Stomach (tissue), 9 donors: ENCODE results near the gene MYOC. TPM values are rescaled to one million over a fixed set of nuclear protein-coding genes. Genes with fewer than 3 reads are reported as not detected.

ENCODE experiments used
- DNase-seq, 2 donors: peaks; one replicate each; pipeline versions ENCODE4 v3.0.0 to v3.0.0-alpha.2; 2013 to 2019
- H3K27ac ChIP-seq, 5 donors: fragments of 200-600 bp in 4 of 5; sonication (generic) in 4 of 5; one replicate each; pipeline ENCODE4 v1.5.1; 2013 to 2019; ENCODE audit warnings: mild to moderate bottlenecking in 1 of 5, moderate library complexity in 1 of 5
- H3K27me3 ChIP-seq, 3 donors: fragments of 200-600 bp; sonication (generic); one replicate each; pipeline ENCODE4 v1.5.1; 2017 to 2019; ENCODE audit warnings: mixed run types in 1 of 3
- H3K36me3 ChIP-seq, 4 donors: fragments of 200-600 bp; sonication (generic); 1 replicate in 3 of 4; 2 replicates in 1 of 4; pipeline ENCODE4 v1.5.1; 2016 to 2019
- H3K4me1 ChIP-seq, 4 donors: fragments of 200-600 bp; sonication (generic); one replicate each; pipeline ENCODE4 v1.5.1; 2016 to 2019
- H3K4me3 ChIP-seq, 4 donors: fragments of 200-600 bp; sonication (generic) in 3 of 4; one replicate each; pipeline ENCODE4 v1.5.1; 2016 to 2019; ENCODE audit warnings: mild to moderate bottlenecking in 1 of 4
- H3K9me3 ChIP-seq, 4 donors: fragments of 200-600 bp; sonication (generic); one replicate each; pipeline ENCODE4 v1.5.1; 2016 to 2019
- CTCF ChIP-seq, 7 experiments: fragments of 450-650 bp in 4 of 7; fragments of 200-600 bp in 3 of 7; sonication (generic) in 3 of 7; IDR thresholded peaks; one replicate each; pipeline ENCODE4 v1.5.1; 2016 to 2019; ENCODE audit warnings: antibody characterized with exemption in 7 of 7, control low read depth in 2 of 7, mild to moderate bottlenecking in 1 of 7
- EP300 ChIP-seq: sonication (generic); formaldehyde crosslinking; IDR thresholded peaks from one replicate; pipeline ENCODE4 v1.6.1; 2017; ENCODE audit warnings: antibody characterized with exemption
- POLR2A ChIP-seq, 4 donors: fragments of 450-650 bp; IDR thresholded peaks; one replicate each; pipeline ENCODE4 v1.6.1; 2016; ENCODE audit warnings: antibody characterized with exemption in 4 of 4, control low read depth in 2 of 4, mild to moderate bottlenecking in 1 of 4, moderate library complexity in 1 of 4
- POLR2AphosphoS5 ChIP-seq, 3 donors: sonication (generic); formaldehyde crosslinking; IDR thresholded peaks; one replicate each; pipeline ENCODE4 v1.6.1; 2016; ENCODE audit warnings: antibody characterized with exemption in 3 of 3
- WGBS, 5 donors: extraction: QIAGEN DNeasy Blood & Tissue Kit in 3 of 5; methylation state at CpG; one replicate each; pipeline versions ENCODE4 v1.1.5 to v1.1.7; 2013 to 2018; 5-methylcytosine and 5-hydroxymethylcytosine counted together
- intact Hi-C: fragments of 100-400 bp; cut with DNase I; formaldehyde crosslinking; loops from one replicate; pipeline ENCODE4 v1.15.1; 2023; ENCODE audit warnings: low total_unique reads
- polyA plus RNA-seq, 3 donors: library from polyadenylated mRNA; stranded (reverse); fragments of 200-250 nt; gene quantifications; one replicate each; pipeline ENCODE4 v1.2.3, GENCODE V29; 2013
- total RNA-seq, 5 donors: library from RNA; depleted of rRNA; stranded (reverse); fragments of >200 nt; gene quantifications; one replicate each; pipeline versions ENCODE4 v1.1.0 to v1.2.3, GENCODE V29; 2014 to 2016
- donor health status: healthy with polysubstance abuse.
- donor health status: Bipolar disorder and iron deficiency.
- donor health status: healthy.

MYOC gene
- total and polyA plus RNA-seq, 8 donors: 0.25 to 83.9 (median 2.9) TPM; not detected in 1

DNA sequence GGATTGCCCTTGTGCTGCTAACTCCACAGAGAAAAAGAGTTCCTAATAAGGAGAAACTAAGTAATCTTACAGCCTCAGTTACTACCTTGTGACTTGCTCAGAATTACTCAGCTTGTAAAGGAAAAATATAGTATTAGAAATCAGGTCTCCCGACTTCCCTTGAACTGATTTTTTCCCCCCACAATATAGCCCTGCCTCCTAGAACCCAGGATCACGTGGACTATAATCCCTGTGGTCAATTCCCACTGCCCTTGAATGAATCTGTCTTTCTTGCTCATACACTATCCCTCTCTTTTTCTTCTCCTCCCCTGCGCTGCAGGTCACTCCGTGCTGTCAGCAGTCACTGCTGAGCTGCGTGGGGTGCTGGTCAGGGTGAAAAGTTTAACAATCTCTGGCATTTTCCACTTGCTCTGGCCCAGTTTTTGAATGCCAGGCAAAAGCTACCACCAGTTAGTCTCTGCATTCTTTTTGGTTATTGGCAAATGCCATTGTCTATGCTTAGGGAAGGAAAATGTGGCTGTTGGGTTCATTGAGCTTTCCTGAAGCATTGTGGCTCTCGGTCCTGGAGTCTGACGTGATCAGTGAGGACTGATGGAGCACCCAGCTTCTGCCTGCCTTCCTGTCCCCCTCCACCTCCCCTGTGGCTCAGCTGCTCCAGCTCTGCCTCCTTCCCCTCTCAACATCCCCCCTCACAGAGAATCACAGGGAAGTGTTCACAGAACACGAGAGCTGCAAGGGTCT is 1.9 kb upstream of the MYOC start:
- Histone ChIP-seq H3K4me3 (no peak overlapping the region), H3K36me3 (no peaks in the 10 kb centered on the region), H3K27ac (peak overlapping the region; percentile 33 to 82 (median 72)), H3K4me1 (peaks cover 0 to 42% (median 29%) of the 10 kb centered on the region in 4 donors), H3K27me3 (peaks cover 0 to 7% (median 0%) of the 10 kb centered on the region in 3 donors), H3K9me3 (no peaks in the 10 kb centered on the region)
- DNase-seq: peak in 1 of 2 donors; percentile 36
- 45 to 60% (median 56%) methylated on average over 8 of the region's 8 CpGs for WGBS, 5 donors
- intact Hi-C loops: no loop called here
- TF ChIP-seq EP300 (no peak), POLR2AphosphoS5 (IDR thresholded peaks at IDR 0.05) (no peak), POLR2A (IDR thresholded peaks at IDR 0.05) (no peak), CTCF (IDR thresholded peaks at IDR 0.05) (no peak)

DNA sequence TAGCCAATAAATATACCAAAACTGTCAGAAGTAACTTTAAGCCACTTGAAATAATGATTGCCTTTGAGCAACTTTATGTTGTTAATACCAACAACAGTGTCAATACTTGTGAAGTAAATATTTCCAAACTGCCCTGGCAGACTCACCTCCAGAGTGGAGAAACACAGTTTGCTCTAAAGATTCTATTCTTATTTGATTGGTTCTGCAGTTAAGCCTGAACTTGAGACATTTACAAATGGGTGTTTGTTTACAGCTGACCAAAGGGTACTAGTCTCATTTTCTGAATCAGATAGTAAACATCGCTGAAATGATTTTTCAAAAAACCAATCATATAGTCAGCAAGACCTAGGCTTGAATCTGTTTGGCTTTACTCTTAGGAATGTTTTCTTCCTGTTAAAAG is 1.3 kb upstream of the MYOC start:
- no peak for TF ChIP-seq CTCF (IDR thresholded peaks at IDR 0.05)
- H3K36me3 ChIP-seq: no peaks in the 10 kb centered on the region
- H3K4me3 ChIP-seq: no peak overlapping the region
- H3K4me1 ChIP-seq: peaks cover 0 to 42% (median 29%) of the 10 kb centered on the region in 4 donors
- peaks cover 0 to 7% (median 0%) of the 10 kb centered on the region in 3 donors for H3K27me3 ChIP-seq
- peak overlapping the region in 4 of 5 donors; percentile 69 to 82 (median 76) for H3K27ac ChIP-seq
- 14 to 46% (median 36%) methylated on average over 1 of the region's 1 CpG for WGBS, 5 donors
- intact Hi-C loops: no loop called here
- no peak for DNase-seq
- no peaks in the 10 kb centered on the region for H3K9me3 ChIP-seq

- H3K36me3 ChIP-seq: no peaks in the 10 kb centered on the region
- WGBS, 5 donors: 68 to 100% (median 84%) methylated on average over 1 of the region's 1 CpG
- intact Hi-C loops: loop anchor here (10.0 kb wide), 2 partner anchors 69 to 339 kb away; no protein-coding TSS in a partner anchor
- H3K27me3 ChIP-seq: no peaks in the 10 kb centered on the region
- TF ChIP-seq POLR2AphosphoS5 (IDR thresholded peaks at IDR 0.05) (no peak), EP300 (no peak), CTCF (IDR thresholded peaks at IDR 0.05) (no peak), POLR2A (IDR thresholded peaks at IDR 0.05) (no peak)
- H3K4me1 ChIP-seq: peaks cover 10 to 20% (median 14%) of the 10 kb centered on the region in 4 donors
- H3K4me3 ChIP-seq: no peak overlapping the region
- peak overlapping the region in 3 of 5 donors; percentile 48 to 78 (median 68) for H3K27ac ChIP-seq
- DNase-seq: no peak
- no peaks in the 10 kb centered on the region for H3K9me3 ChIP-seq
These were observed 6.3 kb downstream of the MYOC start for GRCh38 chr1:171646249-171646560.

DNA sequence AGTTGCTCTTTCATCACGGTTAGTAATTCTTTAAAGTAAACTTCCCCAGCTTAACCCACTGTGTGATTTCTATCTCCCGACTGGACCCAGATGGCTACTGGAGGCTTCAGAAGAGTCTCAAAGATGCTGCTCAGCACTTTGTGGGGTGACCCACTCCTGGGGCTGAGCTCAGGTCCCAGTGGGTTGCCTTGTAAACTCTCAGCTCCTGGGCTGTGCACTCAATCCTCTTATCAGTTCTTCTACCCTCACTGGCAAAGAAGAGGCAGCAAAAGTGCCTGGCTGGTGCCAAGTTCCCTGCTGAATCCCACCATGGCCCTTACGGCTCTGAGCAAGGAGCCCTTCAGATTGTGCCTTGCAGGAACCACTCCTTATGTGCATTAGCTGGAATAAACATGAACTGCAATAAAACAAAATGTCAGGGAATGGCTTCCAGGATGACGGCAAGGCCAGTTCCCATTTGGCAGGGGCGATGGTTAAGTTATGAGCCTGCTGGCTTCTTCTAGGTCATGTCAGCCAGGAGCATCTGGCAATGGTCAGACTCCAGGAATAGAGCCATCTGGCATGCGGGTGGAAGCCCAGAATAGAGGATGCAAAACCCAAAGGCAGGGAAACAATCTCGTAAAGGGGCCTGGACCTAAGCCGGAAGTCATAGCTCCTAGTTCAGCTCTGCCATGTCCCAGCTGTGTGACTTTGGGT is 6.8 kb downstream of the MYOC start:
- intact Hi-C loops: loop anchor here (10.0 kb wide), 2 partner anchors 69 to 339 kb away; no protein-coding TSS in a partner anchor
- Histone ChIP-seq H3K4me3 (no peak overlapping the region), H3K36me3 (no peaks in the 10 kb centered on the region), H3K9me3 (no peaks in the 10 kb centered on the region), H3K4me1 (peaks cover 10 to 20% (median 14%) of the 10 kb centered on the region in 4 donors), H3K27me3 (no peaks in the 10 kb centered on the region), H3K27ac (peak overlapping the region in 4 of 5 donors; percentile 48 to 78 (median 59))
- WGBS, 5 donors: 50 to 63% (median 57%) methylated on average over 8 of the region's 8 CpGs
- TF ChIP-seq POLR2A (IDR thresholded peaks at IDR 0.05): no peak
- peak in 2 of 3 donors; percentile 65 to 73 for TF ChIP-seq POLR2AphosphoS5 (IDR thresholded peaks at IDR 0.05)
- no peak for TF ChIP-seq EP300
- DNase-seq: peak in 1 of 2 donors; percentile 76
